GM19025 (cell line): ENCODE data around the gene STATH.
"Not testable (repeated sequence)": the region's sequence is repeated elsewhere in the genome, so short reads cannot be mapped to it uniquely, and the experiment has no call there.

Experiments used
- ATAC-seq: cut with Tn5 transposase; IDR thresholded peaks from one replicate; pipeline ENCODE4 v1.9.1; 2021; ENCODE audit warnings: mild to moderate bottlenecking, low read depth, moderate library complexity; ENCODE audit not compliant: unreplicated experiment

Gene STATH

GRCh38 chr4:70050138-70050537 lies 54.4 kb downstream of the STATH start, which contains the start of gene HTN1:
Gene HTN1 (plus strand): TSS chr4:70050438. CDS start chr4:70053077, 2,639 bp downstream.
- not testable (repeated sequence) for ATAC-seq
